PC-9 (cell line): Measurements from ENCODE around the gene TGFBR2. TPM values are rescaled to one million over a fixed set of nuclear protein-coding genes. Genes with fewer than 3 reads are reported as not detected.

ENCODE experiments used
- BruUV-seq: library from RNA; stranded (reverse); fragments of 400-500 nt; replicated peaks from 2 replicates; lab custom pipeline; 2021; lab: Mats Ljungman, UMichigan
- CTCF ChIA-PET: fragments of 300-600 bp; sonication (Branson Sonifier 250); formaldehyde crosslinking; loops from one replicate; lab custom pipeline; 2022; ENCODE audit warnings: antibody characterized with exemption; lab: Charles Lee
- POLR2A ChIA-PET: fragments of 300-600 bp; sonication (Branson Sonifier 250); formaldehyde crosslinking; loops from one replicate; lab custom pipeline; 2022; ENCODE audit warnings: antibody characterized with exemption; ENCODE audit not compliant: unreplicated experiment; lab: Charles Lee
- DNase-seq, 2 experiments: peaks; one replicate each; pipeline versions ENCODE4 v3.0.0 to v3.0.0-alpha.2; 2015 to 2022; ENCODE audit warnings: mixed read lengths in 1 of 2
- H2AFZ ChIP-seq: fragments of 200-600 bp; sonication (generic); 2 replicates; pipeline ENCODE4 v1.8.1; 2017; ENCODE audit warnings: antibody characterized with exemption
- H3F3A ChIP-seq: fragments of 200-600 bp; sonication (generic); 2 replicates; pipeline ENCODE4 v1.8.1; 2017; ENCODE audit warnings: antibody characterized with exemption, mild to moderate bottlenecking, low read depth; ENCODE audit not compliant: insufficient read depth
- H3K27ac ChIP-seq: fragments of 200-600 bp; sonication (generic); 2 replicates; pipeline ENCODE4 v1.6.1; 2016; ENCODE audit warnings: mixed run types
- H3K27me3 ChIP-seq: fragments of 200-600 bp; sonication (generic); 2 replicates; pipeline ENCODE4 v1.6.1; 2016; ENCODE audit warnings: low read depth, mixed run types; ENCODE audit not compliant: insufficient read depth
- H3K36me3 ChIP-seq: fragments of 200-600 bp; sonication (generic); 2 replicates; pipeline ENCODE4 v1.6.1; 2016; ENCODE audit warnings: low read depth, mixed run types
- H3K4me1 ChIP-seq: fragments of 200-600 bp; sonication (generic); replicated peaks from 2 replicates; pipeline ENCODE4 v1.6.1; 2016; ENCODE audit warnings: mixed run types; ENCODE audit not compliant: insufficient read depth
- H3K4me2 ChIP-seq: fragments of 200-600 bp; sonication (generic); 2 replicates; pipeline ENCODE4 v1.6.1; 2017; ENCODE audit warnings: mixed run types
- H3K4me3 ChIP-seq: fragments of 200-600 bp; sonication (generic); 2 replicates; pipeline ENCODE4 v1.6.1; 2016; ENCODE audit warnings: mixed run types
- H3K79me2 ChIP-seq: fragments of 200-600 bp; sonication (generic); 2 replicates; pipeline ENCODE4 v1.6.1; 2017; ENCODE audit warnings: low read depth, mixed run types
- H3K9me2 ChIP-seq: fragments of 200-600 bp; sonication (generic); 2 replicates; pipeline ENCODE4 v1.8.1; 2017; ENCODE audit warnings: mild to moderate bottlenecking; ENCODE audit not compliant: insufficient read depth
- H3K9me3 ChIP-seq: fragments of 200-600 bp; sonication (generic); 2 replicates; pipeline ENCODE4 v1.8.1; 2016; ENCODE audit warnings: low read depth; ENCODE audit not compliant: insufficient read depth
- H4K20me1 ChIP-seq: fragments of 200-600 bp; sonication (generic); 2 replicates; pipeline ENCODE4 v1.8.1; 2017; ENCODE audit not compliant: insufficient read depth
- EZH2 ChIP-seq: fragments of 200-600 bp; sonication (generic); IDR thresholded peaks from 2 replicates; pipeline ENCODE4 v1.8.0; 2017; ENCODE audit warnings: antibody characterized with exemption, low read depth
- intact Hi-C: fragments of 100-400 bp; cut with micrococcal nuclease; formaldehyde crosslinking; loops from one replicate; pipeline ENCODE4 v1.10.0; 2022; ENCODE audit not compliant: unreplicated experiment
- total RNA-seq: library from RNA; stranded (reverse); gene quantifications from 2 replicates; pipeline ENCODE4 v1.2.3, GENCODE V29; 2021
- TF ChIP-seq, protein P1 (sequence below): fragments of 200-600 bp; sonication (generic); conservative IDR thresholded peaks from 2 replicates; pipeline ENCODE4 v1.6.1; 2017; ENCODE audit warnings: mixed run types, antibody characterized with exemption, mild to moderate bottlenecking, moderate library complexity

Gene TGFBR2
- total RNA-seq, 1 experiment from 2014 or later, result 33.6 TPM

- Histone ChIP-seq H3K79me2 (no peaks in the 10 kb centered on the region), H3K27ac (no peak overlapping the region), H3K9me2 (no peaks in the 10 kb centered on the region), H3F3A (no peaks in the 10 kb centered on the region), H3K36me3 (no peaks in the 10 kb centered on the region), H3K4me3 (no peak overlapping the region), H4K20me1 (no peaks in the 10 kb centered on the region), H3K4me2 (no peak overlapping the region), H3K9me3 (no peaks in the 10 kb centered on the region), H3K27me3 (no peaks in the 10 kb centered on the region), H2AFZ (no peak overlapping the region), H3K4me1 (no peaks in the 10 kb centered on the region)
- CTCF ChIA-PET, result no interaction called here
- intact Hi-C loops, result no loop called here
- POLR2A ChIA-PET, result no interaction called here
- no TSS peak for BruUV-seq
- TF ChIP-seq, protein P1, sequence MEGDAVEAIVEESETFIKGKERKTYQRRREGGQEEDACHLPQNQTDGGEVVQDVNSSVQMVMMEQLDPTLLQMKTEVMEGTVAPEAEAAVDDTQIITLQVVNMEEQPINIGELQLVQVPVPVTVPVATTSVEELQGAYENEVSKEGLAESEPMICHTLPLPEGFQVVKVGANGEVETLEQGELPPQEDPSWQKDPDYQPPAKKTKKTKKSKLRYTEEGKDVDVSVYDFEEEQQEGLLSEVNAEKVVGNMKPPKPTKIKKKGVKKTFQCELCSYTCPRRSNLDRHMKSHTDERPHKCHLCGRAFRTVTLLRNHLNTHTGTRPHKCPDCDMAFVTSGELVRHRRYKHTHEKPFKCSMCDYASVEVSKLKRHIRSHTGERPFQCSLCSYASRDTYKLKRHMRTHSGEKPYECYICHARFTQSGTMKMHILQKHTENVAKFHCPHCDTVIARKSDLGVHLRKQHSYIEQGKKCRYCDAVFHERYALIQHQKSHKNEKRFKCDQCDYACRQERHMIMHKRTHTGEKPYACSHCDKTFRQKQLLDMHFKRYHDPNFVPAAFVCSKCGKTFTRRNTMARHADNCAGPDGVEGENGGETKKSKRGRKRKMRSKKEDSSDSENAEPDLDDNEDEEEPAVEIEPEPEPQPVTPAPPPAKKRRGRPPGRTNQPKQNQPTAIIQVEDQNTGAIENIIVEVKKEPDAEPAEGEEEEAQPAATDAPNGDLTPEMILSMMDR, result no peak
- TF ChIP-seq EZH2, result no peak
- DNase-seq, result no peak
These were observed 20.1 kb upstream of the TGFBR2 start for GRCh38 chr3:30586096-30586805.

- TF ChIP-seq, protein P1, result no peak
- no peak for TF ChIP-seq EZH2
- Histone ChIP-seq H3K27me3 (no peaks in the 10 kb centered on the region), H3F3A (no peaks in the 10 kb centered on the region), H4K20me1 (no peaks in the 10 kb centered on the region), H3K9me3 (no peaks in the 10 kb centered on the region), H3K36me3 (no peaks in the 10 kb centered on the region), H3K9me2 (no peaks in the 10 kb centered on the region), H3K4me1 (no peaks in the 10 kb centered on the region), H3K79me2 (no peaks in the 10 kb centered on the region), H3K4me2 (no peak overlapping the region), H3K27ac (no peak overlapping the region), H3K4me3 (no peak overlapping the region), H2AFZ (no peak overlapping the region)
- ChIA-PET POLR2A (no interaction called here), CTCF (no interaction called here)
- BruUV-seq, result no TSS peak
- intact Hi-C loops, result no loop called here
- DNase-seq, result no peak
These were observed 19.5 kb upstream of the TGFBR2 start for GRCh38 chr3:30586806-30587486.

DNA sequence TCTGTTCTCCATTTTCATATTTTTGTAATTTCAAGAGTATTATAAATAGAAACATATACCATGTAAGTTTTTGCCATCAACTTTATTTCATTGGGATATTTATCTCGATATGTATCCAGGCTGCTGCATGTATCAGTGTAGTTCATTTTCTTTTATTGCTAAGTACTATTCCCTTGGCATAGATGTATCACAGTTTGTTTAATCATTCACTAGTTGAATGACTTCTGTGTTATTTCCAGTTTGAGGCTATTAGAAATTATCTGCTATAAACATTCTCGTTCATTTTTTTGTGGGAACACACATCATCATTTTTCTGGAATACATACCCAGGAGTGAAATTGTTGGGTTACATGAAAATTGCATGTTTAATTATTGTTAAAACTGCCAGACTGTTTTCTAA lies 18.5 kb upstream of the TGFBR2 start:
- H3K9me3 ChIP-seq, result no peaks in the 10 kb centered on the region
- no peaks in the 10 kb centered on the region for H3F3A ChIP-seq
- H3K27me3 ChIP-seq, result no peaks in the 10 kb centered on the region
- no peak overlapping the region for H2AFZ ChIP-seq
- no peaks in the 10 kb centered on the region for H3K9me2 ChIP-seq
- no peak overlapping the region for H3K27ac ChIP-seq
- no peak for DNase-seq
- TF ChIP-seq, protein P1, result no peak
- no peak for TF ChIP-seq EZH2
- ChIA-PET CTCF (no interaction called here), POLR2A (no interaction called here)
- H4K20me1 ChIP-seq, result no peaks in the 10 kb centered on the region
- H3K36me3 ChIP-seq, result no peaks in the 10 kb centered on the region
- no peak overlapping the region for H3K4me3 ChIP-seq
- no peaks in the 10 kb centered on the region for H3K79me2 ChIP-seq
- intact Hi-C loops, result no loop called here
- H3K4me1 ChIP-seq, result no peaks in the 10 kb centered on the region
- BruUV-seq, result no TSS peak
- no peak overlapping the region for H3K4me2 ChIP-seq
